Panc1 (cell line): Measurements from ENCODE around the gene RPL4. TPM values are rescaled to one million over a fixed set of nuclear protein-coding genes. Genes with fewer than 3 reads are reported as not detected.

Experiments
- ATAC-seq: fragments of 200-7000 bp; cut with Tn5 transposase; 2 replicates; pipeline ENCODE4 v1.9.1; 2020; ENCODE audit warnings: mild to moderate bottlenecking, moderate library complexity
- BruUV-seq: library from RNA; stranded (reverse); fragments of 400-500 nt; replicated peaks from 2 replicates; lab custom pipeline; 2021; lab: Mats Ljungman, UMichigan
- CTCF ChIA-PET: fragments of 300-600 bp; sonication (Branson Sonifier 250); formaldehyde crosslinking; loops from one replicate; lab custom pipeline; 2022; ENCODE audit warnings: antibody characterized with exemption; lab: Charles Lee
- POLR2A ChIA-PET: fragments of 300-600 bp; sonication (Branson Sonifier 250); formaldehyde crosslinking; loops from one replicate; lab custom pipeline; 2022; ENCODE audit warnings: antibody characterized with exemption; lab: Charles Lee
- DNase-seq: peaks from one replicate; pipeline ENCODE4 v3.0.0-alpha.2; 2010; ENCODE audit warnings: low read depth, low spot score
- H3K27ac ChIP-seq: 2 replicates; pipeline ENCODE4 v1.5.1; 2011; ENCODE audit warnings: mild to moderate bottlenecking, low read length, inconsistent platforms
- H3K27me3 ChIP-seq: fragments of 200-500 bp; sonication (Bioruptor generic); 2 replicates; pipeline ENCODE4 v1.6.0; 2014; ENCODE audit warnings: low read length, inconsistent platforms; ENCODE audit not compliant: control insufficient read depth, insufficient read depth
- H3K36me3 ChIP-seq: fragments of 200-500 bp; sonication (Bioruptor generic); 2 replicates; pipeline ENCODE4 v1.5.1; 2014; ENCODE audit warnings: inconsistent platforms, mild to moderate bottlenecking, low read length, moderate library complexity; ENCODE audit not compliant: control insufficient read depth, insufficient read depth
- H3K4me1 ChIP-seq: 2 replicates; pipeline ENCODE4 v1.5.1; 2011; ENCODE audit warnings: inconsistent platforms, mild to moderate bottlenecking, low read length, moderate library complexity; ENCODE audit not compliant: control insufficient read depth, insufficient read depth
- H3K4me3 ChIP-seq, 2 experiments: 2 replicates each; pipeline ENCODE4 v1.5.1; 2011 to 2012; ENCODE audit warnings: low read depth in 2 of 2, low read length in 2 of 2, mild to moderate bottlenecking in 2 of 2, inconsistent platforms in 1 of 2, moderate library complexity in 1 of 2
- H3K9me3 ChIP-seq: fragments of 200-500 bp; sonication (Bioruptor generic); 2 replicates; pipeline ENCODE4 v1.5.1; 2014; ENCODE audit warnings: low read depth, mild to moderate bottlenecking, inconsistent platforms, low read length, moderate library complexity; ENCODE audit not compliant: control insufficient read depth, insufficient read depth
- POLR2AphosphoS5 ChIP-seq: IDR thresholded peaks from 2 replicates; pipeline ENCODE4 v1.6.1; 2012; ENCODE audit warnings: mild to moderate bottlenecking, low read depth, low read length, moderate library complexity
- REST ChIP-seq, 2 experiments: IDR thresholded peaks; 2 replicates each; pipeline ENCODE4 v1.6.1; 2011 to 2012; ENCODE audit warnings: low read depth in 2 of 2, control low read depth in 1 of 2, low read length in 1 of 2, mild to moderate bottlenecking in 1 of 2, moderate library complexity in 1 of 2; ENCODE audit not compliant: insufficient read depth in 1 of 2
- SIN3A ChIP-seq: IDR thresholded peaks from 2 replicates; pipeline ENCODE4 v1.6.1; 2012; ENCODE audit warnings: low read depth, mild to moderate bottlenecking, low read length, moderate library complexity, borderline replicate concordance; ENCODE audit not compliant: insufficient read depth
- TCF7L2 ChIP-seq: IDR thresholded peaks from 2 replicates; pipeline ENCODE4 v1.6.1; 2011; ENCODE audit warnings: mild to moderate bottlenecking, low read depth, low read length, inconsistent platforms
- in situ Hi-C: cut with HindIII; loops from 2 replicates; pipeline ENCODE4 v1.10.0; 2016; ENCODE audit warnings: low sequenced_read_pairs, low pct_unique_long_range_greater_than_20kb
- intact Hi-C: fragments of 100-400 bp; cut with micrococcal nuclease; formaldehyde crosslinking; loops from one replicate; pipeline ENCODE4 v1.10.0; 2022; ENCODE audit not compliant: unreplicated experiment
- total RNA-seq: library from RNA; stranded (reverse); gene quantifications from one replicate; pipeline ENCODE4 v1.2.1, GENCODE V29; 2021; ENCODE audit not compliant: unreplicated experiment
- TF ChIP-seq, protein P1 (sequence below): fragments of 450-650 bp; IDR thresholded peaks from 2 replicates; pipeline ENCODE4 v1.5.1; 2017; ENCODE audit warnings: mild to moderate bottlenecking

RPL4 gene
- total RNA-seq, 1 experiment from 2014 or later, result 2,268 TPM

DNA sequence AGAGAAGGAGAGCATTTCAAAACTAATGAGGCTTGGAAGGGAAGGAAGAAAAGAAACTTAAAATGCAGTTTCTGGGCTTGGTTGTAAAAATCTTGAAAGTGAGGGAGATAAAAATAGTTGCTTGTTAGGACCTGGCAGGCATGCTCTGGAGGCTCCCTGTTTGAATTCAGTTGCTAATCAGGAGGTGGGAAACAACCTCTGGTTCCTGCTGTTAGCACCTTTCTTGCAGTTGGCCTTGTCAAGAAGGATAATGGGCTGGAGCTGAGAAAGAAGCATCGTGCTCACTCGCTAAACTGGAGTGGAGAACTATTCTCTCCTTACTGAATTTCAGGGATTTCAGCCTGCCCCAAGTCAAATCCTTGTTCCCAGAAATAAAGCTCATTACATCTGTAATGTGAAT lies 30.5 kb downstream of the RPL4 start:
- Histone ChIP-seq H3K27me3 (no peaks in the 10 kb centered on the region), H3K4me1 (no peaks in the 10 kb centered on the region), H3K9me3 (no peaks in the 10 kb centered on the region), H3K4me3 (no peak overlapping the region), H3K36me3 (no peaks in the 10 kb centered on the region), H3K27ac (no peak overlapping the region)
- intact Hi-C loops (no loop called here), in situ Hi-C loops (no loop called here)
- POLR2A ChIA-PET, result no interaction called here
- no peak for ATAC-seq
- TF ChIP-seq TCF7L2 (no peak), REST (IDR thresholded peaks at IDR 0.05; ENCODE audit: insufficient read depth in 1 of 2, low read depth in 2 of 2, low read length in 1 of 2) (no peak), SIN3A (no peak), POLR2AphosphoS5 (no peak)
- TF ChIP-seq, protein P1, sequence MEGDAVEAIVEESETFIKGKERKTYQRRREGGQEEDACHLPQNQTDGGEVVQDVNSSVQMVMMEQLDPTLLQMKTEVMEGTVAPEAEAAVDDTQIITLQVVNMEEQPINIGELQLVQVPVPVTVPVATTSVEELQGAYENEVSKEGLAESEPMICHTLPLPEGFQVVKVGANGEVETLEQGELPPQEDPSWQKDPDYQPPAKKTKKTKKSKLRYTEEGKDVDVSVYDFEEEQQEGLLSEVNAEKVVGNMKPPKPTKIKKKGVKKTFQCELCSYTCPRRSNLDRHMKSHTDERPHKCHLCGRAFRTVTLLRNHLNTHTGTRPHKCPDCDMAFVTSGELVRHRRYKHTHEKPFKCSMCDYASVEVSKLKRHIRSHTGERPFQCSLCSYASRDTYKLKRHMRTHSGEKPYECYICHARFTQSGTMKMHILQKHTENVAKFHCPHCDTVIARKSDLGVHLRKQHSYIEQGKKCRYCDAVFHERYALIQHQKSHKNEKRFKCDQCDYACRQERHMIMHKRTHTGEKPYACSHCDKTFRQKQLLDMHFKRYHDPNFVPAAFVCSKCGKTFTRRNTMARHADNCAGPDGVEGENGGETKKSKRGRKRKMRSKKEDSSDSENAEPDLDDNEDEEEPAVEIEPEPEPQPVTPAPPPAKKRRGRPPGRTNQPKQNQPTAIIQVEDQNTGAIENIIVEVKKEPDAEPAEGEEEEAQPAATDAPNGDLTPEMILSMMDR, result no peak
- no peak for DNase-seq
- BruUV-seq, result no TSS peak
- CTCF ChIA-PET, result no interaction called here

GRCh38 chr15:66472176-66472999 lies 32.3 kb downstream of the RPL4 start:
- in situ Hi-C loops, result no loop called here
- POLR2A ChIA-PET, result no interaction called here
- intact Hi-C loops, result no loop called here

More at GRCh38 chr15:66472176-66472999, 32.3 kb downstream of the RPL4 start:
- H3K27me3 ChIP-seq, result no peaks in the 10 kb centered on the region
- no TSS peak for BruUV-seq
- H3K9me3 ChIP-seq, result no peaks in the 10 kb centered on the region
- no peaks in the 10 kb centered on the region for H3K36me3 ChIP-seq
- H3K27ac ChIP-seq, result no peak overlapping the region
- H3K4me3 ChIP-seq, result no peak overlapping the region
- no peaks in the 10 kb centered on the region for H3K4me1 ChIP-seq
- CTCF ChIA-PET, result interaction anchor here (0.5 to 0.7 kb wide), 3 partner anchors 155 to 956 kb away, joined by 3 to 4 read pairs (median 4); no protein-coding TSS in a partner anchor
- no peak for DNase-seq
- 0 out of 2 replicates have a peak, but pooled peaks have one; percentile 57 for ATAC-seq
- no peak for TF ChIP-seq SIN3A
- no peak for TF ChIP-seq REST (IDR thresholded peaks at IDR 0.05; ENCODE audit: insufficient read depth in 1 of 2, low read depth in 2 of 2, low read length in 1 of 2)
- TF ChIP-seq POLR2AphosphoS5, result no peak
- TF ChIP-seq TCF7L2, result no peak
- TF ChIP-seq, protein P1, result no peak
